NOMO-1 (cell line): ENCODE results near the gene LRFN2.

Experiments used
- DNase-seq, 2 experiments: peaks; one replicate each; lab custom pipeline; 2025; ENCODE audit not compliant: unreplicated experiment in 2 of 2; lab: John Stamatoyannopoulos, UW

The LRFN2 gene

DNA sequence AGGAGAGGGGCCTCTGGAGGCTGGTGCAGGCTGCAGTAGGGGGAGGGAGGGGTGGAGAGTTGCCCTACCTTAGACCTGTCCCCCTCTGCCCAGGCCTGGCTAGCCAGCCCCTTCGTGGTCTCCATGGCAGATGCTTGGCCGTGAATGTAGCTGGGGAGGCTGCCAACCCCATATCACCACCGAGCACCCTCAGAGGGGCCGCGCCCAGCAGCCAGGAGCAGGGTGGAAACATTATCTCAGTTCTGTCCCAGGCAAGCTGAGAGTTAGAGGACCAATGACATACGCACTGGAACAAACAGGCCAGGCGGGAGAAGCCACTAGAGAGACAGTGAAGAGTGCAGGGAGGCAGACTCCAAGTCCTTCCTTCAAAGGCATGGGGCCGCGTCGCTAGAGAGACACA lies 66.5 kb downstream of the LRFN2 start:
- no peak for DNase-seq

DNA sequence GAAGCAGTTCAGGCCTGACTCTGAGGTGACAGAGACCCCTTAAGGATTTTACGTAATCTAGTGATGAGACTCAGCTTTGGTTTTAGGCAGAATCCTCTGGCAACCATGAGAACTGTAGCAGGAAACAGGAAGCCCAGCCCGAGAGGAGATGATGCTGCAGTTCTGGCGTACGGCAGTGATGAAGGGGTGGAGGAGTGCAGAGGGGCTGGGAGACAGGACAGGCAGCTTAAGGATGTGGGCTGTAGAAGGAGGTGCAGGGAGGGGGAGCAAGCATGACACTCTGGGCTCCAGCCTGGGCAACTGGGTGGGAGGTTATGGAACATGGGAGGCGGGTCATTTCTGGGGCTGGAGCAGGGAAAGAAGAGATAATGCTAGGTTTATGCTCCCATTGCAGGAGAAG lies 67.1 kb downstream of the LRFN2 start:
- no peak for DNase-seq

DNA sequence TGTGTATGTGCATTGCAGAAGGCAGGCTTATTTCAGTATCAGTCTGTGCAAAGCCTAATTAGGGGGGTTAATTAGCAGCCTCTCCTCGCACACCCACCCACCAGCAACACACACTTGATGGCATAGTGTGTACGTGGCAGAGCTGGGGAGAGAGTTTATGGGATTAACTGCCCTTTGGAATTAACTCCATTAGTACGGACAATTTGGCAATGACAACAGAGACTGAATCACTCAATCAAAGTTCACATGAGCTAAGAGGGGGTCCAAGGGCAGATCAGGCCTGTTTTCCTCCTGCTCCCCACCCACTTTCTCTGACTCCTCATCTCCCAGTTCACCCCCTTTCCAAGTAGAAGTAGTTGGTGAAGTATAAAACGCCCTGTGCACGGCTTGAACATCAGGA lies 69.5 kb downstream of the LRFN2 start:
- no peak for DNase-seq

DNA sequence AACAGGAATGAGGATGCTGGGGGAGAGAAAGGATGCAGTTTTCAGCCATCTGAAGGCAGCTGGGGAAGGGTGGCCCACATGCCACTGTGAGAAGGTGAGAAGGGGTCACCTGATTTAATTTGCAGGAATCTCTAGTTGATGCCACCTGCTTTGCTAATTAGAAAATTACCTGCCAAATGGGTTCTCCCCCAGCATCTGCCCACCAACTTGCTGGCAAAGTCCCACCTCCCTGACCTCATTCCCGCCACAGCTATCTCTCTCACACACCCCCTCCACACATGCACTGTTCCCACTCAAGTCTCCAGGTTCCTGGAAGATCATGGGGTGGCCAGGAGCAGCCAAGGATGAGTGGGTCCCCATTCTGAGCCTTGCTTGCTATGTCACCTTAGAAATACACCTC lies 70.7 kb downstream of the LRFN2 start:
- DNase-seq, result no peak

DNA sequence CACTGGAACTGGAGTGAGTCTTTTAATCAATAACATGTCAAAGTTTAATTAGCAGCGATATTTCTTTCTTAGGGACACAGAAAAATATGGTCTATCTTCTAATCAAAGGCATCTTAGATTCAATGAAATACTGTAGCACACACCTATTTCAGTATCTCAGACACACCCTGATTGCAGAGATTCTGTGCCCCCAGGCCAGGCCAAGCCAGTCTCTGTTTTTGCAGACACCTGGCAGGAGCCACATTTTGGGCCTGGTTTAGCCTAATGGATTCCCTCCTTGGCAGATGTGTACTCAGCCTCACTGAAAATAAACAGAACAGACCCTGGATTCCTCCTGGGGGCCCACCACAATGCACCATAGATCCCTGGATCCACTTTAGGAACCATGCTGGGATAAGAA lies 74.8 kb downstream of the LRFN2 start:
- no peak for DNase-seq

DNA sequence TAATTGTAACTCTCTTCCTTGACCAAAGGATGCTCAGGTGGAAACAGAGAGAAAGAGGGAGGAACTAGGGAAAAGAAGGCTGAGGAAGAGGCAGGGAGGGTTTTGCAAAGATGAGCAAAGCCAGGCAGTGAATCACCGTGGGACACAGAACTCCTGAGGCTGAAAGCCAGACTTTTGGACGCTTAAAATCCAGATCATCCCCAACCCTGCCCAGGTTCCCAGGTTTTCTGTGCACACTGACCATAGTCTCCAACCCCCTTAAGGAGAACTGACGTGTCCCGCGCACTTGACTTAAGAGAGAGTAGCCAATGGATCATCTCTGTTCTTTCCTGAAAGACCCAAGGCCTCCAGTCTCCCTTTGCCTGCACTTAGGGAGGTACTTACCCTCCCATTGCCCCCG lies 75.3 kb downstream of the LRFN2 start:
- no peak for DNase-seq

DNA sequence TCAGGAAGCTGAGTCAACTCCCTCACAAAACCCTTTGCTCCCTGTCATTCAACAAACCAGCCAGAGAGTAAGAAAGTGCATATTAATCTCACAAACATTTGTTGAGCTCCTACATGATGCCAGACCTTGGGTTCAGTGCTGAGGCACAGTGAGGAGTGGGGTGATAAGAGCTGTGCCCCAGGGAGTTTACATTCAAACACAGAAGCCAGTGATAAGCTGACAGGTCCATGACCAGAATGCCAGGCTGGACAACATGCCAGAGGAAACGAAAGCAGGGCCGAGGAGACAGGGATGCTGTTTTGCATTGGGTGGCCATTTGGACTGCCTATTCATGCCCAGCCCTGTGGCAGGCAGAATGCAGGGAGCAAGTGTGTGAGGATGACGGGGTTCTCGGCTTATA lies 76.7 kb downstream of the LRFN2 start:
- DNase-seq, result no peak

DNA sequence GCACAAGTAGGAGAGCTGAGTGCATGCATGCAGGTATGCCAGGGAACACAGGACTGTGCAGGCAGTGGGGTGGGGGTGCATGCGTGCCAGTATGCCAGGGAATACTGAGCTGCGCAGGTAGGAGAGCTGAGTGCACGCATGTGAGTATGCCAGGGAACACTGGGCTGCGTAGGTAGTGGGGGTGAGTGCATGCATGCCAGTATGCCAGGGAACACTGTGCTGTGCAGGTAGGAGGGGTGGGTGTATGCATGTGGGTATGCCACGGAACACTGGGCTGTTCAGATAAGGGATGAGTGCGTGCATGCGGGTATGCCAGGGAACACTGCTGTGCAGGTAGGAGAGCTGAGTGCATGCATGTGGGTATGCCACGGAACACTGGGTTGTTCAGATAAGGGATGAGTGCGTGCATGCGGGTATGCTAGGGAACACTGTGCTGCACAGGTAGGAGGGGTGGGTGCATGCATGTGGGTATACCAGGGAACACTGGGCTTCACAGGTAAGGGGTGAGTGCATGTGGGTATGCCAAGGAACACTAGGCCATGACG lies 77.4 kb downstream of the LRFN2 start:
- DNase-seq, result no peak

DNA sequence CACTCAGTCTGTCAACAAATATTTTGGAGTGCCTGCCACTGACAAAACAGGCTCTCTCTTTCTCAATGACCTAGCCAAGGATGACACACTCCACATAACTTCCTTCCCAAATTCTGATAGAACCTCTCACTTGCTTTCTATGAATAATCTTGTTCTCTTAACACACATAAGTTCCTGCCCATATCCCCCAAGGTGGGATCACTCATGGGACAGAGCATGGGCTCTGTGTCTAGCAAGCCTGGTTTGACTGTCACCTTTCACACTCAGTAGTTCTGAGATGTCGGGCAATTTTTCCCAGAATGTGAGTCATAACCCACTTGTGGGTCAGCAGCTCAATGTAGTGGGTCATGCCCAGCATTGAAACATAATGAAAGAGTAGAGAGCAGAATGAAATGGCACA lies 78.1 kb downstream of the LRFN2 start:
- no peak for DNase-seq

DNA sequence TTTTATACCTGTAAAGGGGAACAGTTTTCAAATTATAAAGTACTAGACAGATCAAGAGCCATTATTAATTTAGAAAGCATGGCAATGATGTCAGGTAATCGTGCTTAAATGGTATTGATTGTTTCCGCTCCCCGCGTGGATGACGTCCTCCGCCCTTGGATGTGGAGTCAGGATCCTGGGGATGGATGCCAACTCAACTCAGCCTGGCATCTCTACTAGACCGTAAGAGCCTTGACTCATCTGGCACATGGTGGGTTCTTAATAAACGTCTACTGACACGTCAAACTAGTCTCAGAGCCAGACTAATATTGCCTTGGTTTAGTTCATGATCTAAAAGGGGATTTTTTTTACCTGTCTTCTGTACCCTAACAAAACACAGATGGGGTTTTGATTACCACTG lies 80.2 kb downstream of the LRFN2 start:
- no peak for DNase-seq

DNA sequence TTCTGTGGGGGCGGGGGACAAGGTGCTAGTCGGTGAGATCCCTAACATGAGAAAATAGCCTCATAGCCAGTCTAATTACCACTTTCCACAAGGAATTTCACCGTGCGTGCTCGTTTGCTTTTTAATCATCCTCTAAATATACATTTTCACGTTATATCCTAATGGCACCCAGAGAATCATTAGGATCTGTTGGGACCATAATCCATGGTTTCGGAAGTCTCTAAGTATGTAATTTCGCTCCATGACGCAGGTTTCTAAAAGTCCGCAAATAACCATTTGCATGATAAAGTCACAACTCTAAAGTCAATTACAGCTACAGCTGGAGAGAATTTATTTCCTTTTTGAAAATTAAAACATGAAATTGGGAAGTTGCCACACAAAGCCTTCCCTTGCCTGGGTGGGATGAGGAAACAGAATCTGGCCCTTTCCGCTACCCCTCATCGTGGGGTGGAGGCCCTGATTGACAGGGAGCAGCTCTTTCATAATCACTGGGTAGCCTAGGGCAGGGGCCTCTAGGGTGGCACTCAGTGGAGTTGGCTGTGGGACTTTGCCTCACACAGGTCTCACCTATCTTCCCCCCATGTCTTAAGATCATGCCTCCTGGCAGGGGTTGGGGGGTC lies 81.9 kb downstream of the LRFN2 start:
- DNase-seq, result no peak

DNA sequence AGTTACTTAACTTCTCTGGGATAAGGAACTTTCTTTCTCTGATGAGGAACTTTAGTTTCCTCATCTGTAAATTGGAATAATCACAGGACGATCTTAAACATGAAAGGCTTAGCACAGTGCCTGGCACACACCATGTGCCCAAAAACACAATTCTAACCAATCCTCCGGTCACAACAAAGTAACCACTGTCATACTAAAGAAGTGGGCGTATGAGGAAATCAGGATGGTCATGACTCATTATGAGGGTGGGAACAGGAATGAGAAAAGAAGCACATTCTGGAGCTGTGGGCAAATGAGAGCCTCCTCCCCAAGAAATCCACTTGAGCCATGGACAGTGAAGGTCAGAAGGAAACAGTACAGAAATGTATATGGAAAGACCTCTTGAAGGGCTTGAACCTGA lies 82.9 kb downstream of the LRFN2 start:
- no peak for DNase-seq

DNA sequence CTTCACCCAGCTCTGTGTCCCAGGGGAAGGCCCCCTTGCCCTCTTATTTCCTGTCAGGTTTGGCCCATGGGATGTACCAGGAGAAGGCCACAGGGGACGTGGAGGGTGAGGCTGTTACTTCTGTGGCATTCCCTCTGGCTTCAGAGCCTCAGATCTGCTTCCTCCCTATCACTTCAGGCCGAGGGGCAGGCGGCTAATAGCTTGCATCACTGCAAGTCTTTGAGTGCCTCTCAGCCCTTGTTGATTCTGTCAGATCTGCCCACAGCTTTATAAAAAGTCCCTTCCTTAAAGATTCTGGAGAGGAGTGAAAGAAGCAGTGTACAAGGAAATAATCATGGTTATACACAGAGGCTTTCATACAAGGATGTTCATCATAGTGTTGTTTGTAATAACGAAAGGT lies 86.9 kb downstream of the LRFN2 start:
- no peak for DNase-seq

DNA sequence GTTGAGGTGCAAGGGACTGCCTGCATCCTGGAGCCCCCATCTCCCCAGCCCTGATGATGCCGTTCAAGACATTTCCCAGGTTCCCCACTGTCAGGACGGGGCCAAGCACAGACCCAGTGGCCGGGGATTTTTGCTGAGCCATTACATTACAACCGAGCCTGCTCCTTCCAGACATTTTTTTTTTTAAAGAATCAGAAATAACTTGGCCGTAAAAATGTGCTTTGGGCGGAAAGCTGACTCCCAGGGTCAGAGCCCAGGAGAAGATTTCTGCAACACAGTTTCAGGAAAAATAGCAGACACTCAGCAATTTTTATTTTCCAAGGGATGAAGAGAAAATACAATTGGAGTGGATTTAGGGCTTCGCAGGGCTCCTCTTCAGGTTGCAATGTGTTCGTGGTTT lies 87.9 kb downstream of the LRFN2 start:
- no peak for DNase-seq

DNA sequence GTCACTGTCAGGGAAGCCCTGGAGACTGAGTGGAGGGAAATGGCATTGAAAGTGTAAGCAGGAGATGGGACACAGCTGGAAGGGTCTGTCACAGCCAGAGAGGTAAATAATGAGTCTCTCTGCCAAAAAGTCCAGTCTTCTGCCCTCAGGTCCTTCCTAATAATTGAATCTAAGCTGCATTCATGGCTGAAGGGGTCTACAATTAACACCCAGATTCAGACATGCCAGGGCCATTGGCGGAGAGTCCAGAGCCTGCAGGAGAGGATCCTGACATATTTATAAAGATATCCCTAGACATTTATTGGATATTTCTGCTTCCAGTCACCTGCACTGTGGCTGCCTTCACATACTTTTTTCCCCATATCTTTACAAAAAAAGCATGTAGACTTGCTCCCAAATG lies 89.0 kb downstream of the LRFN2 start:
- no peak for DNase-seq

DNA sequence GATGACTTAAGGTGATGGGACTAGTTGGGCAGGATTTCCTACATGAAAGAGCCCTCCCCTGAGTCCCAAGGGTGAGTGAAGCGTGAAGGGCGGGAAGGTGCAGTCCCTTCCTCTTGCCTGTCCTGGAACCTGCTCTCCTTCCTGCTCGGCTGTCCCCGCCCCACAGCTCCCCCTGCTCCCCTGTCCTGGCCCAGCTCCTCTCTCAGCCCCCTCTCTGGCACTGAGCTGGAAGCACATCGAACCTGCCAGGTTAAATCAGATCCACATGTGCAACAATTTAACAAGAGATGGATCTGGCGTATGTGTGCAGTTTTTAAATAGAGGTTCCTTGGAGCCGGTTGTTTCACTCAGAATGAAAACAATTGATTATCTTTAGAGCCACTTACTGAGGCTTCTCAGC lies 95.0 kb downstream of the LRFN2 start:
- no peak for DNase-seq

DNA sequence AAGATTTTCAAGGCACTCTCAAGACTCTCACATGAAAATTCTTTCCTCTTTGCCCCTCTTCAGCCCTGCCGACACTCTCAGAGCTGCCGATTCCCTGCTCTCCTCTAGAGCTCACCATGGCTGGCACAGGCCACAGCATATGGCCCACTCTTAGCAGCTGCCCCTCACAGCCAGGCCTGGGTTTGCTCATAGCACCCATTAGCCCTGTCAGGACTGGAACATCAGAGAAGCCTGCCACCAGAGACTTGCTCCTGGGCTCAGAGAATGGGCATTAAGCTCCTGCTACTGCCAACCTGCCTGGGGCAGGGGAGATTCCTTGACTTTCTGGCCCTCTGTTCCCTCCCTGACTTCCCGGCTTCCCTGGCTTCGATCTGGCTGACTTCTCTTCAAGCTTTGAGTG lies 96.7 kb downstream of the LRFN2 start:
- DNase-seq, result no peak

DNA sequence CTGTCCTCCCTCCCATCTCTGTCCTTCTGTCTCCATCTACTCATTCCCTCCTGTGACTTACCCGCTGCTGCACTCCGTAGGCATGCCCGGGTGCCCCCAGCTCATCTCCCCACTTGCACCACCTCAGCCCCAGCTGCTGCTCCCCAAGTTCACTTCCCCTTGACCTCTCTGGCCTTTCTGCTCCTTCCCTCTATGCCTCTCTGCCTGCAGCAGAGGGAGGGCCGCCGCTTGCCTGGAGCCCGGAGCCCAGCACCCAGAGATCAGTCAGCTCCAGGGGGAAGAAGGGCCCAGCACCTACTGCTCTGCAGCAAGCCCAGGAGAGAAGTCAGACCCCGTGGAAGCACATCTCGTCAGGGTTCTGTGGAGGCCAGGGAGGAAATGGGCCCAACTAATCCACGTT lies 97.4 kb downstream of the LRFN2 start:
- no peak for DNase-seq

DNA sequence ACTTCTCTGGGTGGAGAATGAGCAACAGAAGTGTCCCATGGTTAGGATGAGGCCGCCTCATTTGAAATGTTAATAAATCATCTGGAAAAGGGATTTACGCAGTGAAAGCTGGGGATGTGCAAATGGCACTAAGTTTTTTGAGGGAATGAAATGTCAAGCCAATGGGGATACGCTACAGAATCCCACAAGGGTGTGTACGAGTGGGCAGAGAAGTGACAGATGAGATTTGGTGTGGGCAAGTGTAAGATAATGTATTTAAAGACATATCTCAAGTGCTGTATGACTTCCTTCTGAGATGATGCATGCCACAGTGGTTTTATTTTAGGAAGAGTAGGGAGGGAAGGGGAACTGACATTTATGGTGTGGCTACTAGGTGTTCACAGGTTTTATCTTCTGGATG lies 100.6 kb downstream of the LRFN2 start:
- no peak for DNase-seq

DNA sequence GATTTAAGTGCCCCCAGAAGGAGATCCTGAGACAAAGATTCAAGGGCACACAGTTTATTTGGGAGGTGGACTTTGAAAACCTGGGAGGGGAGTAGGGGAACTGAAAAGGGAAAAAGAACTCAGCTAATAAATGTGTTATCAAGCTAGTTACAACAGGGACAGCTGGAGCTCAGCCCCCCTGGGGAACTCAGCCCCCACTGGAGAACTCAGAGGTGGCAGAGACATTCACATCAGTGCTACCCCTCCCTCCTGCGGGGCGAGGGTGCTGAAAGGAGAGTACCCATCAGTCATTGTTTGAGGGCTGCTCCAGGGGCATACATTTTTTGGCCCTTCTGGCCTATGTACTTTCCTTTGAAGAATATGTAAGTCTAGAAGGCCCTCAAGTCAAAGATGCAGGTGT lies 101.4 kb downstream of the LRFN2 start:
- no peak for DNase-seq

DNA sequence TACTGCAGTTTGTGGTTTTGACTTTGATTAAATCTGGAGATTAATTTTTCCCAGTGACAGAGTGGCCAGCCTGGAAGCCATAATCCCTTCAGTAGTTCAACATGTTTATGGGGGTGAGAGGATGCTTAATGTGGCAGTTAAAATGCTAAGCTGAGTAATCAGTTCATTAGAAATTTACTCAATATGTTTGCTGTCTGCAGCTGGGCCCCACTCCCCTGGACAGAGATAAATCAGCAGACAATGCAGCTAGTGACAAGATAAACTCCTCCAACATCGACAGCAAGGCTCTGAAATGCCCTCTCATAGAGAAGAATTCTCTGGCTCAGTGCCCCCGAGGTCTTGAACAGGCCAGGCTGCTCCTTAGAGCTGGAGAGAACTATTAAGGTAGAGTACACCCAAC lies 101.9 kb downstream of the LRFN2 start:
- no peak for DNase-seq

DNA sequence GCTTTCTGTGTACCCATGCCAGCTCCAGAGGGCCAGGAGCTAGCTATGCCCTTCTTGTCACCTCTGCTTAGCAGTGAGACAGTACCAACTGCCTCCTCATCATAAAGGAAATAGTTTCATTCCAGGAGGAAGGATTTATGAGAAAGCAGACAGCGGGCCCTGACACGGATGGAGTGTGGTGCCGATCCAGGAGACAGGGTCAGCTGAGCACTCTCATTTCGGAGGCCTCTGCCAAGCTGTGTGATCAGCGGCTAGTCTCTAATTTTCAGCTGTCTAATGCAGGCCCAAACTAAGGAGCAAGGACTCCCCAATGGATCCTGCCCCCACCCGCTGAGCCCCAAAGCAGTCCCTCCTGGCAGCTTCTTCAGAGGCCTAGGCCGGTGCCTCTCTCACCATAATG lies 103.1 kb downstream of the LRFN2 start:
- no peak for DNase-seq

DNA sequence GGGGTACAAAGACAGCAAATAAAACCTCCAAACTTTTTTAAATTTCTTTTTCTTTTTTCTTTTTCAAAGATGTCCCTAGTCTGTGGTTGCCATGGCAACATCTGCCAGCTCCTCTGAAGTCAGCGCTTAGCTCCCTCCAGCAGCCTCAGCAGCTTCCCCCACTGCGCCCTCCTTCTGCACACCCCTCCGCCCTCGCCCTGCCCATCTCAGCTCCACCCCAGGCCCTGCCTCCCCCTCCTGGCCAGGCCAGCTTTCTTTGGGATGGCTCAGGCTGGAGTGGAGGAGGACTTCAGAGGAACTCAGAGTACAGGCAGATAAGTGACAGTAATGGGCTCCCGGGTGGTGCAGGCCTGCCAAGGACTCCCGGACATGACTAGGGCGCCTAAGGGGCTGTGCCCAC lies 104.6 kb downstream of the LRFN2 start:
- DNase-seq, result no peak
